DLD1 (cell line): ENCODE results near the gene SLC1A2.

Experiments used
- in situ Hi-C: cut with HindIII; loops from 2 replicates; pipeline ENCODE4 v1.10.0; 2017; ENCODE audit warnings: low sequenced_read_pairs

The SLC1A2 gene

GRCh38 chr11:35305670-35306382, 113.5 kb downstream of the SLC1A2 start:
- in situ Hi-C loops: no loop called here

DNA sequence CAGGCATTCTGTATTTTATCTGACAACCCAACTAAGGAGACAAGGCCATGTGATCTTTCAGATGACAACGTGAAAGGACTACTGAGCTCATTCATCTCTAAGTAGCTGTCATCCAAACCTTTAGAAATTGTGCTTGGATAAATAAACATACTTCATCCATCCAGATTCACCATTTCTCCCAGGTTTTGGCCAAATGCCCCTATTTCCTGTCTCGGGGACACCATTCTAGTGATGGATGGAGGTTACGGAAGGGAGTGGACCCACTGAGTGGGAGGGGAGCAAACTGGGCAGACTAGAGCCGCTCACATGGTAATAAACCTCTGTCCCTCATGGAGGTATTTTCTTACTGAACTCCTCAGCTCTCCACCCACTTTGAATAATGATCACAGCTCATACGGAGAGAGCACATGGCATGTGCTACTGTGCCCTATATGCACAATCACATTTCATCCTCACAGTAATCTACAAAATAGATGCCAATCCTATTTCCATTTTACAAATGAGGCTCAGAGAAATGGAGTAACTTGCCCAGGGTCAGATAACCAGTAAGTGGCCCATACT, 114.4 kb downstream of the SLC1A2 start:
- in situ Hi-C loops: no loop called here

DNA sequence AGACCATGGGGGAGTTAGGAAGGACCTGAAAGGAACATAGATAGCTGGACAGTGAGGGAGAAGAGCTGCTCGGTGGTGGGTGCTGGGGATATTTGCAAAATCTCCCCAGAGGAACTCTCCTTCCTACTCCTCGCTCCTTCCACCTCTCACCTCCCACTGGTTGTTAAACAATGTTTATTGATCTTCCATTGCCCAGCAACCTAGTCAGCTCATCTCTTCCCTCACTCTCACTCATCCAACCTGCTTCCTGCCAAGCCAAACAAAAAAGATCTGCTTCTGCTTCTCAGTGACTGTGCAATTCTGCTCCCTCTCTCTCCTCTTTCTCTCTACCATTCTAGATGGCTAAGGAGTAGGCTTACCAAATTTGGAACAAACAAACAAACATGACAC, 115.0 kb downstream of the SLC1A2 start:
- in situ Hi-C loops: no loop called here

DNA sequence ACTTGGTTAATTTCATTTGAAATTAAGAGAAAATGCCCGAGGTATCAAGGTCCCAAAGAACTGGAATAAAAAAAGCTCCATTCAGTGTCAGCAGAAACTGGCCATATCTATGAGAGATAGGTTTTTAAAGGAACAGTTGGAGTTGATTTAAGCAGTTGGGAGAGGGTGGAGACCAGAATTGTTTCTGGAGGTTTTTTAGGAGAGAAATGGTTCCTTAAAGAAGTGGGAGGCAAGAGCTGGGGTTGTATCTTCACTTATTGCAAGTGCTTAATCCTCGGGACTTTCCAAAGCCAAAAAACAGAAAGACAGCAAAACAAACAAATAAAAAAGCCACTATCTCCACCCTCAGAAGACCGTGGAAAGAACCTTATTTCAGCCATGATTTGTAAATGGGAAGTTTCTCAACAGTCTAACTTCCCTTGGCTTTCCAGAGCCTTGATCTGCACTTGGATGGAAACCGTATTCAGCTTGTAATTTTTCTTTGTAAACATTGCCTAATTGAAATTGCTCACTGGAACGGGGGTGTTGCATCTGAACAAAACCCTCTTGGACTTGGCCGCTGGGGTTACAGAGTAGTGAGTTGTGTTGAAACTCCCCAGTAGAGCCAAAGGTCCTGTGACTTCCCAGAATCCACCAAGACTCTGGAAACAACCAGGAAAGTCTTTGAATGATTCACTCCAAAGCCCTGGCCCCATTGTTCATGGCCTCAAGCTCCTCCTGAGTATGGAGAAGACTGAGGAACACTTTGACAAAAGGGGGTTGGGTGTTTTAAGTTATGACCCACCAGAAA, 115.6 kb downstream of the SLC1A2 start:
- in situ Hi-C loops: no loop called here

- in situ Hi-C loops: no loop called here
Measured at GRCh38 chr11:35302398-35302797, 117.0 kb downstream of the SLC1A2 start.

DNA sequence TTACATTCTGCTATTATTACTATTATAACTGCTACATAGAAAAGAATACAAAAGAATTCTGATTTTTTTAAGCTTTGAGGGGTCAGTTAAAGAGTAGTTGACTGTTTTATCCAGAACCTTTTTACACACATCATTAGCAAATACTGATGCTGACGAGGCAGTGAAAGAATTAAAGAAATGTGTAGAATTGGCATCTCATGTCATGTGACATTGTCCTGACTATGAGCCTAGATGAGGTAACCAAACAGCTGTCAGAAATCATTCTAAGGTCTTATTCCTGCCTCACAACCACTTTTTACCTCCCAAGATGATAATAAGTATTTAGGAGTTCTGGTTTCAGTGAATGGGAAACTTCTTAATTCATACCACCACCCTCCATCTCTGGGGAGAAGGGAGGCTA, 121.0 kb downstream of the SLC1A2 start:
- in situ Hi-C loops: no loop called here

- in situ Hi-C loops: no loop called here
Measured at GRCh38 chr11:35295751-35296150, 123.6 kb downstream of the SLC1A2 start.

GRCh38 chr11:35293699-35294098, 125.7 kb downstream of the SLC1A2 start:
- in situ Hi-C loops: no loop called here

DNA sequence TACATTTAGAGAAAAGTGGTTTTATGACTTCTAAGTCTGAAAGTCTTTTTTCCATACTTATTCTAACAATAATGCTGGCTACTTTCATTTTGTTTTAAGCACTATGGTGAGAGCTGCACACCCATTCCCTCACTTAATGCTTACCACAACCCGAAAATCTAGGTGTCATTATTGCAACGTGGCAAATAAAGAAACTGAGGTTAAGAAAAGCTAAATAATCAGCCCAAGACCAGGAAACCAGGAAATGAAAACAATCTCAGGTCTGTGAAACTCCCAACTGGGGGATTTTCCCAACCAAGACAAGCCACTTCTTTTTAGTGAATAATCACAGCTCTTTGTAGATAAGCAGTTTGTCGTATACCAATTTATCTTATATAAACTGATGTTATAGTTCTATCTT, 126.3 kb downstream of the SLC1A2 start:
- in situ Hi-C loops: no loop called here

- in situ Hi-C loops: no loop called here
Measured at GRCh38 chr11:35292279-35292678, 127.1 kb downstream of the SLC1A2 start.

DNA sequence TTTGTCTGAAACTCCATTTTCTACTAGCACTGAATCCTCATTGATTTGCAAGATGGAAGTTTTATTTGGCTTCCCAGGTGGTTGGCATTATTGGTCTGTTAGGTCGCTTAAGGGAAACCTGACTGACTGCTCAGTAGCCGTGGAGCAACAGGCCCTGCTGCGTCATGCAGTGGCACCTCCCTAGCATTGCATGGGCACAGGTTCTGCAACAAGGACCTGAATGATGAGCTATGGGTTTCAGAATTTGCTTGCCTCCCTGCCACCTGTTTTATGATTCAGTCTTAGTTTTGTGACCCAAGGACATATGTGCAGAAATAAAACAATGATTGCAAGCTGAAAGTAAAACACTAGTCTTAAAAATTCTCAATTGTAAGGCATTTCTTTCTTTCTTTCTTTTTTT, 128.5 kb downstream of the SLC1A2 start:
- in situ Hi-C loops: no loop called here

DNA sequence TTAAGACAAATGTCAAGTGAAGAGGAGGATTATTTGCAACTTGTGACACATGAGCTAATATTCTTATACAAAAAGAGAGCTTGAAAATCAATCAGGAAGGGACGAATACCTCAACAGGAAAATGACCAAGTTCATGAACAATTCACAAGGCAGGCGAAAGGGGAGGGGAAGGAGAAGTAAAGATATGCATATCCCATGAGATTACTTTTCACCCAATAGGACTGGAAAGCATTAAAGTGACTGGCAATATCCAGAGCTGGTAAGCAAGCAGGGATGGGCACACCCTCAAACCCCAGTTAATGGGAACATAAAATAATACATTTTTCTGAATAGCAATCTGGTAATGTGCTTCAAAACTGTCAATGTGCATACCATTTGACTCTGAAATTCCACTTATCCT, 129.5 kb downstream of the SLC1A2 start:
- in situ Hi-C loops: no loop called here

DNA sequence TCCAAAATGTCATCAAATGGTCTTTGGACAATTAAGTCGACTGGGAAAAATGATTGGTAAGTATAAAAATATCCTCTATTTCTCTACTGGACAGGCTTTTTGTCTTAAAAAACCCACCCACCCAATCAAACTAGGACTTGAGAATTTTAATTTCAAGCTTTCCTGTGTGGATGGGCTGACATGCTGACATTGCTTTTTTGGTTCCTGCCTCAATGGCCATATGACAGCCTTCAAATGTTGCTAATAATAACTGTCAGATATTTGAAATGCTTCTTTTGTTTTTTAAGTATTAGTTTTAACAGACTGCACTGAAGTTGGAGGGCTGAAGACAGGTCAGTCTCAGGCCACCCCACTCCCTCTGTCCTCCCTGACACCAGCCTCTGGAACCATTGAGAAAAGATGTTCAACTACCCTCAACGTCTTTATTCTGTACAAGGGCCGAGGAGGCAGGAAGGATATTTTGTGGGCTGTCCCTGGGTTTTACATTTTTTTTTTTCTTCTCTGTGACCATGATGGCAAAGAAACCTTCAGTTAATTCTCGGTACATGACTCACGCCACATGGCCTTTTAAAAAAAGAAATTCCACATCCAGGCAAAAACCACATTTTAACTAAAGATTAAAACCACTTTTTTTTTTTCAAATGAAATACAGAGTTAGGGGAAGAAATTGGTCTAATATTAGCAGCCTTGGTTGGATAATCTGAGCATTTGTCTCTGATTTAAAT, 130.4 kb downstream of the SLC1A2 start:
- in situ Hi-C loops: no loop called here

GRCh38 chr11:35288309-35288708, 131.0 kb downstream of the SLC1A2 start:
- in situ Hi-C loops: no loop called here

DNA sequence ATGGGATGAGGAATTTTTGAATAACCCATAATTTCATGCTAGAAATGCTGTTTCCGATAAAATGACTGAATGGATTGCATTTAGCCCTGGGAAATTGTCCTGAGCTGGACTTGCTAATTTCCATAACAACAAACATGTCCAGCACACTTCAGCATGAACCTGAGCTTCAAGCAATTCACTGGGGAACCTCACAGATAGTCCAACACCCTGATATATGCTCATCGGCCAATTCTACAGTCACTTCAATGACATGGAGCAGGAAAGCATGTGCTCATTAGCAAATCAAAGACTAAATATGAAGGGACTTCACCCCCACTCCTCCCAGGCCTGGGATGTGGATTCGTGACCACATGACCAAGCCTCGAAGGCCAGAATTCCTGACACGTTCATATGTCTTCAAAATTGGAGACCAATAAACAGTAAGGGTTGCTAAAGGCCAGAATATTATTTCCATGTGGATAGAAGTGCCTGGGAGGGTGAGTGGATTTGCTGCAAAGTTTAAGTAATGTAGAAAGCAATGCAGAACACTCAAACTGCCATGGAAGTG, 131.9 kb downstream of the SLC1A2 start:
- in situ Hi-C loops: no loop called here

- in situ Hi-C loops: no loop called here
Measured at GRCh38 chr11:35286126-35286525, 133.2 kb downstream of the SLC1A2 start.

- in situ Hi-C loops: no loop called here
Measured at GRCh38 chr11:35285471-35285870, 133.9 kb downstream of the SLC1A2 start.

DNA sequence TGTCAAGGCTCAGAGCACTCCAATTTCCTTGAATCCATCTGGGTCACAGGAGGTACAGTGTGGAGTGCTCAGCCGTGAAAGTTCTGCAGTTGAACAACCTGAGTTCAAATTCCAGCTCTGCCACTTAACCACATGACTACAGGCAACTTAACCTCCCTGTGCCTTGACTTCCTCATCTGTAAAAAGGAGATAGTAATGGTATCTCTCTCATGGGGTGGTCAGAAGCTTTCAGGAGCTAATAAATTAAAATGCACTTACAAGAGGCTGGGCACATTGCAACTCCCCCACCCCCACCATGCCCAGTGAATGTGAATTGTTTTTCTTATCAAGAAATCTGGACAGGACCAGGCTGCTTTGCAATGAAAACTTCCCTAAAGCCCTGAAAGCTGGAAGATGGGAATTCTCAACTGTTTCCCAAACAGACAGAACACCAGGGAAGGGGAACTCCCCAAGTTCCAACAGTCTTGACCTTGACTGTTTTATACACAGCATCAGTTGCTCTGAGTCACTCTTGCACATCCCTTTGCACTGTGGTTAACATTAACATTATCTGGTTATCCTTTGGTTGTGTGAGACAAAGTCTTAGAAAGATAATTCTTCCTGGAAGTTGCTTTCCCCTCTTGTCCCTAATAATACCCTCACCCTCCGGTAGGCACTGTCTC, 137.0 kb downstream of the SLC1A2 start:
- in situ Hi-C loops: no loop called here

- in situ Hi-C loops: no loop called here
Measured at GRCh38 chr11:35281169-35281688, 138.1 kb downstream of the SLC1A2 start.

DNA sequence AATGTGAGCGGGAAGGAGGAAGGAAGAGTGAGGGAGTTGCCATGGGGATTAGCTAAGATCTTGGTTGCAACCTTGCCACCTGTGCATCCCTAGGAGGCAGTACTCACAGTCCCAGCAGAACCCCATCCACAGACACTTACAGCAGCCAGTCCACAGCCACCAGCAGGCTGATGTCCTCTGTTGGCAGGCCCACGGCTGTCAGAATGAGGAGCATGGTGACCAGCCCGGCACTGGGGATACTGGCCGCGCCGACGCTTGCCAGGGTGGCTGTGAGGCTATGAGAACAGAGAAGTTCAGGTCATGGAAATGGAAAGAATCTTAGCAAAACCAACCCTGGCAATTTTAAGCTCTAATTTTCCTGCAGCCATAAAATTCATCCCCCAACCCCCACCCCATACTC, 138.6 kb downstream of the SLC1A2 start:
- in situ Hi-C loops: no loop called here
